ENCODE results near the gene PLCB1.

DNA sequence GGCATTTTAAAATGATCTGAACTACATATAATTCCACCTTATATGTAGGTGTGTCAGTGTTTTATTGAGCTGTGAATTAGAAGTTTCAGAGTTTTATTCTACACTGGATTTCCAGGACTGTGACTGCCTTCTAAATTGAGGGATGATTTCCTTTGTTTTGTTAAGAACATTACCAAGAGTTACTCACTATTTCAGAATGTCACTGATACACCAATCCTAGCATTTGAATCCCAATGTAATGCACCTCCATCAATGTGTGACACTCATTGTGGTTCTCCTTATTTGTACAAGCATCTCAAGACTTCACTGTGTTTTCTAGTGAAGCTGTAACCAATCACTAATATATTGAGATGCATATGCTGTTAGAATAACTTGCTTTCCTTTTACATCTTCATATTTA is 86.8 kb downstream of the PLCB1 start:
- TF ChIP-seq, protein P1, sequence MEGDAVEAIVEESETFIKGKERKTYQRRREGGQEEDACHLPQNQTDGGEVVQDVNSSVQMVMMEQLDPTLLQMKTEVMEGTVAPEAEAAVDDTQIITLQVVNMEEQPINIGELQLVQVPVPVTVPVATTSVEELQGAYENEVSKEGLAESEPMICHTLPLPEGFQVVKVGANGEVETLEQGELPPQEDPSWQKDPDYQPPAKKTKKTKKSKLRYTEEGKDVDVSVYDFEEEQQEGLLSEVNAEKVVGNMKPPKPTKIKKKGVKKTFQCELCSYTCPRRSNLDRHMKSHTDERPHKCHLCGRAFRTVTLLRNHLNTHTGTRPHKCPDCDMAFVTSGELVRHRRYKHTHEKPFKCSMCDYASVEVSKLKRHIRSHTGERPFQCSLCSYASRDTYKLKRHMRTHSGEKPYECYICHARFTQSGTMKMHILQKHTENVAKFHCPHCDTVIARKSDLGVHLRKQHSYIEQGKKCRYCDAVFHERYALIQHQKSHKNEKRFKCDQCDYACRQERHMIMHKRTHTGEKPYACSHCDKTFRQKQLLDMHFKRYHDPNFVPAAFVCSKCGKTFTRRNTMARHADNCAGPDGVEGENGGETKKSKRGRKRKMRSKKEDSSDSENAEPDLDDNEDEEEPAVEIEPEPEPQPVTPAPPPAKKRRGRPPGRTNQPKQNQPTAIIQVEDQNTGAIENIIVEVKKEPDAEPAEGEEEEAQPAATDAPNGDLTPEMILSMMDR (IDR thresholded peaks at IDR 0.05) = no peak
- no peak for TF ChIP-seq POLR2A (IDR thresholded peaks at IDR 0.05)
- no peak for TF ChIP-seq POLR2AphosphoS5 (IDR thresholded peaks at IDR 0.05)

All from breast epithelium (tissue), 3 donors.